GM12878 (cell line): Measurements from ENCODE around the gene KIF21A. TPM values are rescaled to one million over a fixed set of nuclear protein-coding genes. Genes with fewer than 3 reads are reported as not detected.

Source experiments
- ATAC-seq: fragments of 200-7000 bp; cut with Tn5 transposase; 3 replicates; pipeline ENCODE4 v1.9.1; 2020; ENCODE audit warnings: mild to moderate bottlenecking, moderate library complexity
- BruUV-seq: library from RNA; stranded (reverse); fragments of 400-500 nt; replicated peaks from 2 replicates; lab custom pipeline; 2021; lab: Mats Ljungman, UMichigan
- CTCF ChIA-PET: fragments of 300-600 bp; sonication (Branson Sonifier 250); formaldehyde crosslinking; extraction: SDS; loops from one replicate; lab custom pipeline; 2021; ENCODE audit warnings: inconsistent platforms; lab: Yijun Ruan, JAX
- POLR2A ChIA-PET: fragments of 350-600 bp; formaldehyde crosslinking; extraction: SDS; loops from one replicate; lab custom pipeline; 2021; ENCODE audit warnings: inconsistent platforms; lab: Charles Lee
- RAD21 ChIA-PET: fragments of 300-600 bp; sonication (Branson Sonifier 250); formaldehyde crosslinking; loops from one replicate; lab custom pipeline; 2023; ENCODE audit warnings: antibody characterized with exemption; ENCODE audit not compliant: unreplicated experiment; lab: Charles Lee
- SMC1A ChIA-PET: fragments of 300-600 bp; sonication (Branson Sonifier 250); formaldehyde crosslinking; loops from one replicate; lab custom pipeline; 2023; ENCODE audit not compliant: unreplicated experiment, uncharacterized antibody; lab: Charles Lee
- DNase-seq: peaks from one replicate; pipeline ENCODE4 v3.0.0-alpha.2; 2011; ENCODE audit warnings: low read depth, low spot score
- FAIRE-seq: peaks from 3 replicates; lab custom pipeline; 2011; peaks lifted over from hg19 to GRCh38; lab: Jason Lieb, UNC
- H2AFZ ChIP-seq: 2 replicates; pipeline ENCODE4 v1.6.0; 2011; ENCODE audit warnings: low read depth, low read length, control low read depth; ENCODE audit not compliant: control insufficient read depth
- H3K27ac ChIP-seq: 2 replicates; pipeline ENCODE4 v1.5.1; 2011; ENCODE audit warnings: control low read depth; ENCODE audit not compliant: control insufficient read depth, insufficient read depth
- H3K27me3 ChIP-seq, 2 experiments: replicated peaks in 1 of 2; 2 replicates each; pipeline versions ENCODE4 v1.6.0 to v1.6.1; 2011; ENCODE audit warnings: low read length in 1 of 2; ENCODE audit not compliant: control insufficient read depth in 2 of 2, insufficient read depth in 2 of 2
- H3K36me3 ChIP-seq, 2 experiments: 2 replicates each; pipeline ENCODE4 v1.5.1; 2011; ENCODE audit warnings: low read length in 1 of 2; ENCODE audit not compliant: control insufficient read depth in 2 of 2, insufficient read depth in 2 of 2
- H3K4me1 ChIP-seq: 2 replicates; pipeline ENCODE4 v1.6.1; 2011; ENCODE audit warnings: mild to moderate bottlenecking, low read length, moderate library complexity, mixed read lengths; ENCODE audit not compliant: control insufficient read depth, insufficient read depth
- H3K4me2 ChIP-seq: 2 replicates; pipeline ENCODE4 v1.6.0; 2011; ENCODE audit warnings: control low read depth; ENCODE audit not compliant: control insufficient read depth, insufficient read depth
- H3K4me3 ChIP-seq: fragments of 200-600 bp; sonication (generic); 2 replicates; pipeline ENCODE4 v1.5.1; 2016
- H3K79me2 ChIP-seq: 2 replicates; pipeline ENCODE4 v1.6.0; 2011; ENCODE audit warnings: low read length; ENCODE audit not compliant: control insufficient read depth, insufficient read depth
- H3K9ac ChIP-seq: 2 replicates; pipeline ENCODE4 v1.8.0; 2011; ENCODE audit warnings: low read length, control low read depth, mixed read lengths; ENCODE audit not compliant: control insufficient read depth, insufficient read depth
- H3K9me3 ChIP-seq: replicated peaks from 3 replicates; pipeline ENCODE4 v1.5.1; 2011; ENCODE audit warnings: mild to moderate bottlenecking, low read length; ENCODE audit not compliant: control insufficient read depth, insufficient read depth
- H4K20me1 ChIP-seq: 2 replicates; pipeline ENCODE4 v1.6.0; 2011; ENCODE audit not compliant: control insufficient read depth, insufficient read depth
- BRCA1 ChIP-seq: IDR thresholded peaks from 2 replicates; pipeline ENCODE4 v1.6.1; 2011; ENCODE audit warnings: low read depth, low read length, improper control_type of control experiment
- CHD4 ChIP-seq: fragments of 200-600 bp; sonication (generic); IDR thresholded peaks from 2 replicates; pipeline ENCODE4 v1.6.1; 2016; ENCODE audit warnings: mild to moderate bottlenecking
- RAD21 ChIP-seq: IDR thresholded peaks from 2 replicates; pipeline ENCODE4 v1.6.1; 2011; ENCODE audit warnings: mild to moderate bottlenecking, low read depth, low read length, moderate library complexity; ENCODE audit not compliant: insufficient read depth
- RAD51 ChIP-seq: fragments of 450-650 bp; IDR thresholded peaks from 2 replicates; pipeline ENCODE4 v1.6.1; 2016; ENCODE audit warnings: moderate library complexity, mild to moderate bottlenecking, inconsistent platforms
- RBBP5 ChIP-seq: fragments of 200-600 bp; sonication (generic); conservative IDR thresholded peaks from 2 replicates; pipeline ENCODE4 v1.6.1; 2016
- SMAD1 ChIP-seq: fragments of 450-650 bp; IDR thresholded peaks from 2 replicates; pipeline ENCODE4 v1.6.1; 2018; ENCODE audit warnings: mild to moderate bottlenecking, low read depth; ENCODE audit not compliant: partially characterized antibody
- SREBF2 ChIP-seq: IDR thresholded peaks from 2 replicates; pipeline ENCODE4 v1.6.1; 2012; ENCODE audit warnings: mild to moderate bottlenecking, low read length
- WRNIP1 ChIP-seq: IDR thresholded peaks from 2 replicates; pipeline ENCODE4 v1.6.1; 2011; ENCODE audit warnings: low read depth, low read length, improper control_type of control experiment, borderline replicate concordance
- WGBS: methylation state at CpG from one replicate; pipeline ENCODE4 v1.1.6; 2016; ENCODE audit warnings: low lambda C conversion rate; ENCODE audit not compliant: insufficient replicate concordance, insufficient coverage; ENCODE audit errors: missing lambda C conversion rate; 5-methylcytosine and 5-hydroxymethylcytosine counted together
- in situ Hi-C: fragments of 300-500 bp; cut with MboI; formaldehyde crosslinking; loops from 9 replicates; pipeline ENCODE4 v1.14.3; 2018; ENCODE audit warnings: mixed read lengths
- intact Hi-C: fragments of 100-400 bp; cut with micrococcal nuclease; formaldehyde crosslinking; loops from one replicate; pipeline ENCODE4 v1.14.2; 2022; ENCODE audit not compliant: unreplicated experiment
- polyA plus RNA-seq, 11 experiments: library from polyadenylated mRNA; depleted of rRNA in 4 of 11; unstranded in 6 of 11; stranded (reverse) in 5 of 11; fragments of >200 nt; fragmentation: Nextera tagmentation in 4 of 11; fragmentation: Illumina TruSeq in 1 of 11; extraction: Ambion mirVana in 4 of 11; extraction: Trizol in 1 of 11; gene quantifications; 1 replicate in 1 of 11; 2 replicates in 10 of 11; pipeline versions ENCODE4 v1.2.1 to v1.2.3, GENCODE V29; 2011 to 2016; ENCODE audit warnings: inconsistent platforms in 2 of 11, missing spikeins in 2 of 11, low read depth in 1 of 11
- total RNA-seq, 4 experiments: library from RNA; depleted of rRNA in 3 of 4; stranded (reverse); fragments of >200 nt in 3 of 4; fragmentation: Illumina TruSeq in 1 of 4; extraction: Trizol in 1 of 4; gene quantifications; 2 replicates each; pipeline versions ENCODE4 v1.2.1 to v1.2.3, GENCODE V29; 2013 to 2021
- TF ChIP-seq, protein P1 (sequence below): IDR thresholded peaks from 2 replicates; pipeline ENCODE4 v1.6.1; 2011; ENCODE audit warnings: borderline replicate concordance, low read depth, mild to moderate bottlenecking, moderate library complexity, mixed read lengths, low read length; ENCODE audit not compliant: insufficient read depth; ENCODE audit errors: extremely low read length
- TF ChIP-seq, protein P2 (sequence below): IDR thresholded peaks from 2 replicates; pipeline ENCODE4 v1.6.1; 2012; ENCODE audit warnings: mild to moderate bottlenecking, low read depth, low read length

The KIF21A gene
- total and polyA plus RNA-seq, 10 of the 15 experiments (the other 5 are each of a cell fraction or from before 2014, with no cell fraction given), result 21.3 to 42.1 (median 24.5) TPM

DNA sequence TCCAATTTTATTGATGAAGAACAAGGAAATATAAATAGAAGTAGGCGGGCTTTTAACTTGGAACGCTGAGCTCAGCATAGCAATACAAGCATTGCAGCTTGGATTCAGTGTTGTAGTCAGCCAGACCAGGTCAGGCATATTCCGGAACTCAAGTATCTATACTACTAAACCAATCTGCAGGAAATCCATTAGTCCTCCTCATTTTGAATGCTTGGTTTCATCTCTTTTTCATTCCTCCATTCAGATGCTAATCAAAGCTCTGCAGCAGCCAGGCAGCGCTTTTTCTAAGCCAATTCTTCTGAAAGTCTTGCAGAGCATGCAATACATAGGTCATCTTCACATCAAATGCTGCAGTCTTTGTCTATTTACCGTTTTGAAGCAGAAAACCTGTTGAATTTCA is 49.0 kb downstream of the KIF21A start:
- no peaks in the 10 kb centered on the region for H3K9me3 ChIP-seq
- POLR2A ChIA-PET, result interaction anchor here (0.5 kb wide), 1 partner anchor 22 kb away, joined by 6 read pairs; no protein-coding TSS in a partner anchor
- no peaks in the 10 kb centered on the region for H3K27me3 ChIP-seq
- CTCF ChIA-PET, result interaction anchor here (1.0 to 1.5 kb wide), 3 partner anchors 12 to 76 kb away, joined by 3 to 6 read pairs (median 3); no protein-coding TSS in a partner anchor
- H3K4me3 ChIP-seq, result no peak overlapping the region
- no TSS peak for BruUV-seq
- FAIRE-seq (no peak), DNase-seq (no peak), ATAC-seq (no peak)
- no peaks in the 10 kb centered on the region for H3K36me3 ChIP-seq
- SMC1A ChIA-PET, result interaction anchor here (1.6 to 1.8 kb wide), 2 partner anchors 7 to 20 kb away, joined by 3 to 4 read pairs; no protein-coding TSS in a partner anchor
- RAD21 ChIA-PET, result no interaction called here
- H2AFZ ChIP-seq, result no peak overlapping the region
- H3K9ac ChIP-seq, result no peak overlapping the region
- in situ Hi-C loops (no loop called here), intact Hi-C loops (no loop called here)
- H3K79me2 ChIP-seq, result no peaks in the 10 kb centered on the region; the same call in 1 of the 2 replicates
- H3K4me2 ChIP-seq, result no peak overlapping the region
- WGBS, result 88% methylated on average over 5 of the region's 5 CpGs
- no peak for TF ChIP-seq SREBF2
- no peak for TF ChIP-seq CHD4
- TF ChIP-seq RAD51, result no peak
- TF ChIP-seq, protein P1, sequence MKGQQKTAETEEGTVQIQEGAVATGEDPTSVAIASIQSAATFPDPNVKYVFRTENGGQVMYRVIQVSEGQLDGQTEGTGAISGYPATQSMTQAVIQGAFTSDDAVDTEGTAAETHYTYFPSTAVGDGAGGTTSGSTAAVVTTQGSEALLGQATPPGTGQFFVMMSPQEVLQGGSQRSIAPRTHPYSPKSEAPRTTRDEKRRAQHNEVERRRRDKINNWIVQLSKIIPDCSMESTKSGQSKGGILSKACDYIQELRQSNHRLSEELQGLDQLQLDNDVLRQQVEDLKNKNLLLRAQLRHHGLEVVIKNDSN, result no peak
- no peak for TF ChIP-seq RBBP5
- TF ChIP-seq SMAD1, result no peak
- TF ChIP-seq WRNIP1, result no peak
- no peak for TF ChIP-seq BRCA1
- TF ChIP-seq, protein P2, sequence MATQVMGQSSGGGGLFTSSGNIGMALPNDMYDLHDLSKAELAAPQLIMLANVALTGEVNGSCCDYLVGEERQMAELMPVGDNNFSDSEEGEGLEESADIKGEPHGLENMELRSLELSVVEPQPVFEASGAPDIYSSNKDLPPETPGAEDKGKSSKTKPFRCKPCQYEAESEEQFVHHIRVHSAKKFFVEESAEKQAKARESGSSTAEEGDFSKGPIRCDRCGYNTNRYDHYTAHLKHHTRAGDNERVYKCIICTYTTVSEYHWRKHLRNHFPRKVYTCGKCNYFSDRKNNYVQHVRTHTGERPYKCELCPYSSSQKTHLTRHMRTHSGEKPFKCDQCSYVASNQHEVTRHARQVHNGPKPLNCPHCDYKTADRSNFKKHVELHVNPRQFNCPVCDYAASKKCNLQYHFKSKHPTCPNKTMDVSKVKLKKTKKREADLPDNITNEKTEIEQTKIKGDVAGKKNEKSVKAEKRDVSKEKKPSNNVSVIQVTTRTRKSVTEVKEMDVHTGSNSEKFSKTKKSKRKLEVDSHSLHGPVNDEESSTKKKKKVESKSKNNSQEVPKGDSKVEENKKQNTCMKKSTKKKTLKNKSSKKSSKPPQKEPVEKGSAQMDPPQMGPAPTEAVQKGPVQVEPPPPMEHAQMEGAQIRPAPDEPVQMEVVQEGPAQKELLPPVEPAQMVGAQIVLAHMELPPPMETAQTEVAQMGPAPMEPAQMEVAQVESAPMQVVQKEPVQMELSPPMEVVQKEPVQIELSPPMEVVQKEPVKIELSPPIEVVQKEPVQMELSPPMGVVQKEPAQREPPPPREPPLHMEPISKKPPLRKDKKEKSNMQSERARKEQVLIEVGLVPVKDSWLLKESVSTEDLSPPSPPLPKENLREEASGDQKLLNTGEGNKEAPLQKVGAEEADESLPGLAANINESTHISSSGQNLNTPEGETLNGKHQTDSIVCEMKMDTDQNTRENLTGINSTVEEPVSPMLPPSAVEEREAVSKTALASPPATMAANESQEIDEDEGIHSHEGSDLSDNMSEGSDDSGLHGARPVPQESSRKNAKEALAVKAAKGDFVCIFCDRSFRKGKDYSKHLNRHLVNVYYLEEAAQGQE, result no peak
- no peak for TF ChIP-seq RAD21
- no peak overlapping the region for H3K27ac ChIP-seq
- H3K4me1 ChIP-seq, result no peaks in the 10 kb centered on the region
- no peaks in the 10 kb centered on the region for H4K20me1 ChIP-seq
